ENCODE data around the gene FAM118A. TPM values are rescaled to one million over a fixed set of nuclear protein-coding genes. Genes with fewer than 3 reads are reported as not detected.

Gene FAM118A
- total RNA-seq, 1 experiment from 2014 or later = 37.9 TPM

- no peak overlapping the region for H4K5ac ChIP-seq (ENCODE audit: insufficient read length, low read depth, low read length)
- no peaks in the 10 kb centered on the region; the same call in 1 of the 2 replicates for H3K79me2 ChIP-seq (ENCODE audit: insufficient read depth, low read length)
- no peak overlapping the region for H3K27ac ChIP-seq (ENCODE audit: insufficient read length, low read depth, low read length)
- H3K79me1 ChIP-seq (ENCODE audit: insufficient read depth, low read depth, low read length, poor library complexity, severe bottlenecking) = no peaks in the 10 kb centered on the region
- H3K14ac ChIP-seq (ENCODE audit: insufficient read depth, low read length) = no peak overlapping the region
- no peak overlapping the region for H4K8ac ChIP-seq (replicated peaks; ENCODE audit: insufficient read length, low read depth, low read length)
- no peak overlapping the region for H2BK120ac ChIP-seq (ENCODE audit: low read depth, low read length, poor library complexity, severe bottlenecking)
- no peak for DNase-seq
- H3K27ac Mint-ChIP-seq = no peak overlapping the region; a peak in 1 of 7 replicates
- H3K23ac ChIP-seq (ENCODE audit: insufficient read length, low read depth, low read length) = no peak overlapping the region
- H4K20me1 ChIP-seq (ENCODE audit: control insufficient read depth, insufficient read depth, insufficient read length) = no peaks in the 10 kb centered on the region
- WGBS (ENCODE audit: extremely low coverage, insufficient read length, low lambda C conversion rate) = no CpG with 5 or more reads among the region's 8 CpGs
- H3K9me3 Mint-ChIP-seq = no peaks in the 10 kb centered on the region
- H3K4me3 Mint-ChIP-seq = no peak overlapping the region
- H2BK20ac ChIP-seq (ENCODE audit: low read depth, low read length, poor library complexity, severe bottlenecking) = no peak overlapping the region
- H3K9me3 ChIP-seq (ENCODE audit: control insufficient read depth, low read depth, low read length) = no peaks in the 10 kb centered on the region
- peaks cover 4 to 9% (median 6%) of the 10 kb centered on the region in 3 experiments; a peak in 2 of 7 replicates for H3K36me3 Mint-ChIP-seq (ENCODE audit: insufficient read depth in 1 of 3, low read depth in 3 of 3)
- no peak overlapping the region for H2AFZ ChIP-seq (ENCODE audit: low read length)
- no peak overlapping the region for H2BK12ac ChIP-seq (ENCODE audit: insufficient read length, low read depth, low read length)
- no peaks in the 10 kb centered on the region for H3K27me3 ChIP-seq (ENCODE audit: insufficient read depth, low read length)
- H3K23me2 ChIP-seq (ENCODE audit: insufficient read length, low read depth, low read length, poor library complexity, severe bottlenecking) = peaks cover 9% of the 10 kb centered on the region
- no peak overlapping the region for H4K91ac ChIP-seq (ENCODE audit: insufficient read length, low read depth, low read length)
- no peak overlapping the region for H3T11ph ChIP-seq (ENCODE audit: low read length)
- H2BK15ac ChIP-seq (ENCODE audit: low read depth, low read length) = no peak overlapping the region
- H3K4me1 Mint-ChIP-seq = peaks cover 38 to 46% of the 10 kb centered on the region in 2 experiments
- H3K27me3 Mint-ChIP-seq (ENCODE audit: low read depth) = peaks cover 9% of the 10 kb centered on the region
- H3K4ac ChIP-seq (ENCODE audit: low read depth, low read length) = no peak overlapping the region
- H3K56ac ChIP-seq (ENCODE audit: insufficient read length, low read depth, low read length) = no peak overlapping the region
- H2AK5ac ChIP-seq (ENCODE audit: insufficient read length, low read length) = no peak overlapping the region
- H3K4me1 ChIP-seq (ENCODE audit: insufficient read depth, low read length) = peaks cover 4% of the 10 kb centered on the region
- TF ChIP-seq CTCF (conservative IDR thresholded peaks at IDR 0.05) = no peak
- H2BK5ac ChIP-seq (ENCODE audit: insufficient read length, low read length) = no peak overlapping the region
- no peak overlapping the region for H3K4me2 ChIP-seq (ENCODE audit: insufficient read depth, insufficient read length, low read length)
- no peak overlapping the region for H3K18ac ChIP-seq (ENCODE audit: insufficient read length, low read depth, low read length)
- H3K9ac ChIP-seq (ENCODE audit: extremely low read depth, insufficient read length, low read length) = no peak overlapping the region
These were observed 4.5 kb downstream of the FAM118A start for GRCh38 chr22:45314054-45314721.
